GM12878 (cell line): ENCODE data around the gene CLSTN2. TPM values are rescaled to one million over a fixed set of nuclear protein-coding genes. Genes with fewer than 3 reads are reported as not detected.

Experiments used
- ATAC-seq: fragments of 200-7000 bp; cut with Tn5 transposase; 3 replicates; pipeline ENCODE4 v1.9.1; 2020; ENCODE audit warnings: mild to moderate bottlenecking, moderate library complexity
- BruUV-seq: library from RNA; stranded (reverse); fragments of 400-500 nt; replicated peaks from 2 replicates; lab custom pipeline; 2021; lab: Mats Ljungman, UMichigan
- CTCF ChIA-PET: fragments of 300-600 bp; sonication (Branson Sonifier 250); formaldehyde crosslinking; extraction: SDS; loops from one replicate; lab custom pipeline; 2021; ENCODE audit warnings: inconsistent platforms; lab: Yijun Ruan, JAX
- POLR2A ChIA-PET: fragments of 350-600 bp; formaldehyde crosslinking; extraction: SDS; loops from one replicate; lab custom pipeline; 2021; ENCODE audit warnings: inconsistent platforms; lab: Charles Lee
- RAD21 ChIA-PET: fragments of 300-600 bp; sonication (Branson Sonifier 250); formaldehyde crosslinking; loops from one replicate; lab custom pipeline; 2023; ENCODE audit warnings: antibody characterized with exemption; ENCODE audit not compliant: unreplicated experiment; lab: Charles Lee
- SMC1A ChIA-PET: fragments of 300-600 bp; sonication (Branson Sonifier 250); formaldehyde crosslinking; loops from one replicate; lab custom pipeline; 2023; ENCODE audit not compliant: unreplicated experiment, uncharacterized antibody; lab: Charles Lee
- DNase-seq: peaks from one replicate; pipeline ENCODE4 v3.0.0-alpha.2; 2011; ENCODE audit warnings: low read depth, low spot score
- FAIRE-seq: peaks from 3 replicates; lab custom pipeline; 2011; peaks lifted over from hg19 to GRCh38; lab: Jason Lieb, UNC
- H2AFZ ChIP-seq: 2 replicates; pipeline ENCODE4 v1.6.0; 2011; ENCODE audit warnings: low read depth, low read length, control low read depth; ENCODE audit not compliant: control insufficient read depth
- H3K27ac ChIP-seq: 2 replicates; pipeline ENCODE4 v1.5.1; 2011; ENCODE audit warnings: control low read depth; ENCODE audit not compliant: control insufficient read depth, insufficient read depth
- H3K27me3 ChIP-seq, 2 experiments: replicated peaks in 1 of 2; 2 replicates each; pipeline versions ENCODE4 v1.6.0 to v1.6.1; 2011; ENCODE audit warnings: low read length in 1 of 2; ENCODE audit not compliant: control insufficient read depth in 2 of 2, insufficient read depth in 2 of 2
- H3K36me3 ChIP-seq, 2 experiments: 2 replicates each; pipeline ENCODE4 v1.5.1; 2011; ENCODE audit warnings: low read length in 1 of 2; ENCODE audit not compliant: control insufficient read depth in 2 of 2, insufficient read depth in 2 of 2
- H3K4me1 ChIP-seq: 2 replicates; pipeline ENCODE4 v1.6.1; 2011; ENCODE audit warnings: mild to moderate bottlenecking, low read length, moderate library complexity, mixed read lengths; ENCODE audit not compliant: control insufficient read depth, insufficient read depth
- H3K4me2 ChIP-seq: 2 replicates; pipeline ENCODE4 v1.6.0; 2011; ENCODE audit warnings: control low read depth; ENCODE audit not compliant: control insufficient read depth, insufficient read depth
- H3K4me3 ChIP-seq: fragments of 200-600 bp; sonication (generic); 2 replicates; pipeline ENCODE4 v1.5.1; 2016
- H3K79me2 ChIP-seq: 2 replicates; pipeline ENCODE4 v1.6.0; 2011; ENCODE audit warnings: low read length; ENCODE audit not compliant: control insufficient read depth, insufficient read depth
- H3K9ac ChIP-seq: 2 replicates; pipeline ENCODE4 v1.8.0; 2011; ENCODE audit warnings: low read length, control low read depth, mixed read lengths; ENCODE audit not compliant: control insufficient read depth, insufficient read depth
- H3K9me3 ChIP-seq: replicated peaks from 3 replicates; pipeline ENCODE4 v1.5.1; 2011; ENCODE audit warnings: mild to moderate bottlenecking, low read length; ENCODE audit not compliant: control insufficient read depth, insufficient read depth
- H4K20me1 ChIP-seq: 2 replicates; pipeline ENCODE4 v1.6.0; 2011; ENCODE audit not compliant: control insufficient read depth, insufficient read depth
- CBX5 ChIP-seq: sonication (generic); IDR thresholded peaks from 2 replicates; pipeline ENCODE4 v1.6.1; 2016; ENCODE audit warnings: low read depth, moderate library complexity, mild to moderate bottlenecking, inconsistent platforms
- E2F4 ChIP-seq: IDR thresholded peaks from 2 replicates; pipeline ENCODE4 v1.6.1; 2012; ENCODE audit warnings: low read depth, low read length, improper control_type of control experiment
- ELK1 ChIP-seq: IDR thresholded peaks from 2 replicates; pipeline ENCODE4 v1.6.1; 2012; ENCODE audit warnings: low read depth, low read length, improper control_type of control experiment
- EP300 ChIP-seq, 2 experiments: fragments of 150-350 bp in 1 of 2; IDR thresholded peaks; 2 replicates each; pipeline ENCODE4 v1.6.1; 2011 to 2012; ENCODE audit warnings: low read depth in 2 of 2, low read length in 2 of 2, borderline replicate concordance in 1 of 2, improper control_type of control experiment in 1 of 2, inconsistent platforms in 1 of 2; ENCODE audit not compliant: control insufficient read depth in 1 of 2
- FOS ChIP-seq: IDR thresholded peaks from 3 replicates; pipeline ENCODE4 v1.6.1; 2011; ENCODE audit warnings: borderline replicate concordance; ENCODE audit not compliant: insufficient read length; ENCODE audit errors: extremely low read depth
- GATAD2B ChIP-seq: fragments of 450-650 bp; conservative IDR thresholded peaks from 2 replicates; pipeline ENCODE4 v1.6.1; 2017; ENCODE audit warnings: low read depth, mild to moderate bottlenecking, moderate library complexity
- JUNB ChIP-seq: IDR thresholded peaks from 2 replicates; pipeline ENCODE4 v1.6.1; 2016; ENCODE audit warnings: antibody characterized with exemption, mild to moderate bottlenecking
- MEF2A ChIP-seq: IDR thresholded peaks from 2 replicates; pipeline ENCODE4 v1.6.1; 2011; ENCODE audit warnings: low read depth, mild to moderate bottlenecking, low read length, moderate library complexity; ENCODE audit not compliant: insufficient read depth
- MYC ChIP-seq: IDR thresholded peaks from 2 replicates; pipeline ENCODE4 v1.6.1; 2011; ENCODE audit warnings: mild to moderate bottlenecking, low read length, moderate library complexity, inconsistent platforms; ENCODE audit not compliant: insufficient read depth, insufficient replicate concordance, insufficient read length, severe bottlenecking
- RB1 ChIP-seq: fragments of 450-650 bp; formaldehyde crosslinking; IDR thresholded peaks from 2 replicates; pipeline ENCODE4 v1.6.1; 2017; ENCODE audit warnings: mild to moderate bottlenecking, borderline replicate concordance
- SP1 ChIP-seq: IDR thresholded peaks from one replicate; pipeline ENCODE4 v1.6.1; 2011; ENCODE audit warnings: low read depth, low read length
- SREBF1 ChIP-seq: IDR thresholded peaks from 2 replicates; pipeline ENCODE4 v1.6.1; 2012; ENCODE audit warnings: mild to moderate bottlenecking, low read length
- STAT3 ChIP-seq: IDR thresholded peaks from 2 replicates; pipeline ENCODE4 v1.6.1; 2011; ENCODE audit warnings: low read depth, low read length, improper control_type of control experiment
- TARDBP ChIP-seq: IDR thresholded peaks from 2 replicates; pipeline ENCODE4 v1.6.1; 2016; ENCODE audit warnings: borderline replicate concordance
- TCF3 ChIP-seq: IDR thresholded peaks from 2 replicates; pipeline ENCODE4 v1.6.1; 2012; ENCODE audit warnings: low read depth, mild to moderate bottlenecking, low read length, borderline replicate concordance; ENCODE audit not compliant: insufficient read depth
- ZBED1 ChIP-seq: IDR thresholded peaks from 2 replicates; pipeline ENCODE4 v1.6.1; 2016; ENCODE audit warnings: borderline replicate concordance
- ZSCAN29 ChIP-seq: fragments of 450-650 bp; IDR thresholded peaks from 2 replicates; pipeline ENCODE4 v1.6.1; 2017; ENCODE audit warnings: mild to moderate bottlenecking, moderate library complexity
- WGBS: methylation state at CpG from one replicate; pipeline ENCODE4 v1.1.6; 2016; ENCODE audit warnings: low lambda C conversion rate; ENCODE audit not compliant: insufficient replicate concordance, insufficient coverage; ENCODE audit errors: missing lambda C conversion rate; 5-methylcytosine and 5-hydroxymethylcytosine counted together
- in situ Hi-C: fragments of 300-500 bp; cut with MboI; formaldehyde crosslinking; loops from 9 replicates; pipeline ENCODE4 v1.14.3; 2018; ENCODE audit warnings: mixed read lengths
- intact Hi-C: fragments of 100-400 bp; cut with micrococcal nuclease; formaldehyde crosslinking; loops from one replicate; pipeline ENCODE4 v1.14.2; 2022; ENCODE audit not compliant: unreplicated experiment
- polyA plus RNA-seq, 11 experiments: library from polyadenylated mRNA; depleted of rRNA in 4 of 11; unstranded in 6 of 11; stranded (reverse) in 5 of 11; fragments of >200 nt; fragmentation: Nextera tagmentation in 4 of 11; fragmentation: Illumina TruSeq in 1 of 11; extraction: Ambion mirVana in 4 of 11; extraction: Trizol in 1 of 11; gene quantifications; 1 replicate in 1 of 11; 2 replicates in 10 of 11; pipeline versions ENCODE4 v1.2.1 to v1.2.3, GENCODE V29; 2011 to 2016; ENCODE audit warnings: inconsistent platforms in 2 of 11, missing spikeins in 2 of 11, low read depth in 1 of 11
- total RNA-seq, 4 experiments: library from RNA; depleted of rRNA in 3 of 4; stranded (reverse); fragments of >200 nt in 3 of 4; fragmentation: Illumina TruSeq in 1 of 4; extraction: Trizol in 1 of 4; gene quantifications; 2 replicates each; pipeline versions ENCODE4 v1.2.1 to v1.2.3, GENCODE V29; 2013 to 2021

Gene CLSTN2
- total and polyA plus RNA-seq, 10 of the 15 experiments (the other 5 are each of a cell fraction or from before 2014, with no cell fraction given), result under 0.01 to 0.10 (median under 0.01) TPM; not detected in 5

DNA sequence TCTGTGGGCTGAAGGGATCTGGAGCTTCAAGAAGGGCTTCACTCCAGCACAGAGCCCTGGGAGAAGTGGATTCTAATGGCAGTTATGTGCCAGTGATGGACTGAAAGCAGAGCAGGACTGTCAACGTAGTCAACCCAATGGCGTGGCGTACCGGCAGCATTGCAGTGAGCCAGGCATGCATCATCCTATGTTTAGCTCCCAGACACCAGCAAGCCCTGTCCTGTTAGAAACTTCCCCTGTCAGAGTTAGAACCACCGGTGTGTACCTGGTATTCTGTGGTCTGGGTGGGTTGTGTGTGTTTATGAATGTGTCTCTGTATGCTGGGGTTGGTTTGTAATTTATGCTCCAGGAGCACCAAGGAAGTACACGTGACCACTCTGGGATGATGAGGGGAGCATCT, 86.3 kb downstream of the CLSTN2 start:
- Histone ChIP-seq H3K79me2 (no peaks in the 10 kb centered on the region), H4K20me1 (no peaks in the 10 kb centered on the region), H3K27me3 (no peaks in the 10 kb centered on the region; a peak in 3 of 4 replicates), H3K4me1 (no peaks in the 10 kb centered on the region), H3K4me3 (no peak overlapping the region), H3K27ac (no peak overlapping the region), H3K9me3 (no peaks in the 10 kb centered on the region), H2AFZ (no peak overlapping the region), H3K9ac (no peak overlapping the region), H3K36me3 (no peaks in the 10 kb centered on the region), H3K4me2 (no peak overlapping the region)
- no TSS peak for BruUV-seq
- FAIRE-seq (no peak), ATAC-seq (no peak), DNase-seq (no peak)
- ChIA-PET POLR2A (no interaction called here), RAD21 (no interaction called here), SMC1A (no interaction called here), CTCF (no interaction called here)
- no peak for TF ChIP-seq TCF3
- no peak for TF ChIP-seq JUNB
- no peak for TF ChIP-seq ZSCAN29
- no peak for TF ChIP-seq STAT3
- no peak for TF ChIP-seq EP300 (IDR thresholded peaks at IDR 0.05; ENCODE audit: borderline replicate concordance in 1 of 2, control insufficient read depth in 1 of 2, low read depth in 2 of 2, low read length in 2 of 2)
- TF ChIP-seq MEF2A, result no peak
- no peak for TF ChIP-seq SP1
- 68% methylated on average over 6 of the region's 6 CpGs for WGBS
- intact Hi-C loops, result no loop called here
- in situ Hi-C loops, result no loop called here

DNA sequence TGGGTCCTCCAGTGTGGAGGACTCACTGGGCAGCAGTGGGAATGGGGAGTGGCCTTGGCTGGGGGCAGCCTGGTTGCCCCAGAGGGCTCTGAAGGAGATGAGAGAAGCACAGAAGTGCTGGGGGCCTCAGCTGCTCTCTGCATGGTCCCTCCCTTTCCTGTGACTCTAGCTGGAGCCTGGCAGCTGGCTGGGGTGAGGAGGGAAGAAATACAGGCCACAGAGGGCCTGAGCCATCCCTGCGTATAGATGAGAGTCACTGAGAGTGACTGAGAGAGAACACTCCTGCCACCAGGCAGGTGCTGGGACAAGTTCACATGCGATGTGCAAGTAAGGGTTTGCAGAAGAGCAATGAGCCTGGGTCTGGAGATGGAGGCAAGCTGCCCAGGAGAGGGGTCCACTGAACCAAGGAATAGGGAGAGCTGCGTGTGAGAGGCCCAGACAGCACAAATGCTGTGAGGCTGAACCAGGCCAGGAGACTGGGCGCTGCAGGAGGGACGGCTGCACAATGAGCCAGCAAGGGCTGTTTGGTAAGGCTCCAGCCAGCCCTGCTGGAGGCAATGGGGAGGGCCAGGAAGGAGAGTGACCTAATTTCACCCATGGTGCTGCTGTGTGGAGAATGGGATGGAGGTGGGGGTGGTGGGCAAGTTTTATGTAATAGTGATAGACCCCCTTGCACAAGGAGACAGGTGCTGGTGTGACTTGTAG, 87.2 kb downstream of the CLSTN2 start:
- no TSS peak for BruUV-seq
- H3K4me2 ChIP-seq, result no peak overlapping the region
- SMC1A ChIA-PET, result no interaction called here
- no peak for TF ChIP-seq TARDBP
- no peak for TF ChIP-seq ELK1
- no peak for TF ChIP-seq JUNB
- no peak for TF ChIP-seq CBX5
- no peak for TF ChIP-seq SREBF1
- TF ChIP-seq ZBED1, result no peak
- no peak for TF ChIP-seq FOS
- TF ChIP-seq GATAD2B, result no peak
- no peak for TF ChIP-seq E2F4
- TF ChIP-seq MYC, result no peak
- no peak for TF ChIP-seq RB1

More for the DNA sequence above, 87.2 kb downstream of the CLSTN2 start:
- DNase-seq (no peak), ATAC-seq (no peak), FAIRE-seq (no peak)
- Histone ChIP-seq H3K27ac (no peak overlapping the region), H3K9ac (no peak overlapping the region), H3K9me3 (no peaks in the 10 kb centered on the region), H3K4me1 (no peaks in the 10 kb centered on the region), H3K36me3 (no peaks in the 10 kb centered on the region), H4K20me1 (no peaks in the 10 kb centered on the region), H2AFZ (no peak overlapping the region), H3K79me2 (no peaks in the 10 kb centered on the region), H3K4me3 (no peak overlapping the region), H3K27me3 (no peaks in the 10 kb centered on the region; a peak in 3 of 4 replicates)
- ChIA-PET RAD21 (no interaction called here), CTCF (no interaction called here), POLR2A (no interaction called here)
- intact Hi-C loops, result no loop called here
- in situ Hi-C loops, result no loop called here
- WGBS, result 53% methylated on average over 5 of the region's 5 CpGs
